Measurements from ENCODE around the gene TENT5C.

Gene TENT5C

DNA sequence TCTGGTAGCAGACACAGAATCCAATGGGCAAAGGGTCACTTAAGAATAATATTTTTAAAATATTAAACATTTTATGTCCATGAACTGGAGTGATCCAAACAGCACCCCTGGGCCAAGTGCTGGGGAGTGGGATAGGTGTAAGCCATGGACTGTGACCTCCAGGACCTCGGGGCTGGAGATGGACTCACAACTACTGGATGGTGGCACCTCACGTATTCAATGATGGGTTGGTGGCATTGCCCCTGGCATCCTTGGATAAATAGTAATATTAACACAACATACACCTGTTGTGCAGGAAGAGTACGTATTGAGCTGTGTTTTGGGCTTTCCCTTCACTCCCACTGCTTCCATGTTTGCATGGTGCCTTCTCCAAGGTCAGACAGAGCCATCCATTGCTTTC lies 39.3 kb upstream of the TENT5C start:
- TF ChIP-seq, protein P1, sequence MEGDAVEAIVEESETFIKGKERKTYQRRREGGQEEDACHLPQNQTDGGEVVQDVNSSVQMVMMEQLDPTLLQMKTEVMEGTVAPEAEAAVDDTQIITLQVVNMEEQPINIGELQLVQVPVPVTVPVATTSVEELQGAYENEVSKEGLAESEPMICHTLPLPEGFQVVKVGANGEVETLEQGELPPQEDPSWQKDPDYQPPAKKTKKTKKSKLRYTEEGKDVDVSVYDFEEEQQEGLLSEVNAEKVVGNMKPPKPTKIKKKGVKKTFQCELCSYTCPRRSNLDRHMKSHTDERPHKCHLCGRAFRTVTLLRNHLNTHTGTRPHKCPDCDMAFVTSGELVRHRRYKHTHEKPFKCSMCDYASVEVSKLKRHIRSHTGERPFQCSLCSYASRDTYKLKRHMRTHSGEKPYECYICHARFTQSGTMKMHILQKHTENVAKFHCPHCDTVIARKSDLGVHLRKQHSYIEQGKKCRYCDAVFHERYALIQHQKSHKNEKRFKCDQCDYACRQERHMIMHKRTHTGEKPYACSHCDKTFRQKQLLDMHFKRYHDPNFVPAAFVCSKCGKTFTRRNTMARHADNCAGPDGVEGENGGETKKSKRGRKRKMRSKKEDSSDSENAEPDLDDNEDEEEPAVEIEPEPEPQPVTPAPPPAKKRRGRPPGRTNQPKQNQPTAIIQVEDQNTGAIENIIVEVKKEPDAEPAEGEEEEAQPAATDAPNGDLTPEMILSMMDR (IDR thresholded peaks at IDR 0.05; ENCODE audit: low read depth, low read length): no peak
- no peak overlapping the region for H3K4me3 ChIP-seq (ENCODE audit: low read depth, low read length)

DNA sequence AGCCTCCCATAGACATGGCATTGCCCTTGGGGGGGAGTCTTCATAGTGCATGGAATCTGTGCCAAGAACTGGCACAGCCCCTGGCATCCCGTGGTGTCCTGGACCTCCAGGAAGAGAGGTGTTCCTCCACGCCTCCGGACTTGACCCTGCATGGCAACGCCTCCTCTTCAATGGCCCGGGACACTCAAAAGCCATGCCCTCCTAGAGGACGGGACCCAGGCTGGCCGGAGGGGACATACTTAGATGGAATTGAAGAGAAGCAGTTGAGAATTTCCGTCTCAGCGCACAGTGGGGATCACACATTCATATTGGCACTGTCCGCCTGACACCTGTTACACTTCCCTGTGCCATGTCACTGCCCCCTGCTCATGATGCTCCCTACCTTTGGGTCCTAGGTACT lies 38.4 kb upstream of the TENT5C start:
- H3K4me3 ChIP-seq (ENCODE audit: low read depth, low read length): no peak overlapping the region
- TF ChIP-seq, protein P1 (IDR thresholded peaks at IDR 0.05; ENCODE audit: low read depth, low read length): no peak

DNA sequence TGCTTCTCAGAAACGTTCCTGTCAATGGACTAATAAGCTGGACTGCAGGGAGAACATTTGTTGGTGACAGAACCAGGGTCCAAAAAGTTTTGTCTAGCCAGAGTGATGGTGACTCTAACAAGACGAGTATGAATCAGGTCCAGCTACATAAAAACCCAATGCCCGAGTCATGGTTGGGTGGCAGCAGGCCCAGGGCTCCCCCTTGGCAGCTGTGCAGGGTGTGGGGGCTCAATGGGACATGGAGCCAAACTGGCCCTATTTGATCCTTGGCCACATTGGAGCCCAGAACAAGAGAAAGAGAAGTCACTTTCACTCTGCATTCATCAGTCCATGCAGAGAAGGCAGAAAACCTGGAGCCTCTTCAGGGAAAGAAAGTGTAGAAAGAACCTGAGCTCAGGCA lies 37.9 kb upstream of the TENT5C start:
- TF ChIP-seq, protein P1 (IDR thresholded peaks at IDR 0.05; ENCODE audit: low read depth, low read length): no peak
- no peak overlapping the region for H3K4me3 ChIP-seq (ENCODE audit: low read depth, low read length)

DNA sequence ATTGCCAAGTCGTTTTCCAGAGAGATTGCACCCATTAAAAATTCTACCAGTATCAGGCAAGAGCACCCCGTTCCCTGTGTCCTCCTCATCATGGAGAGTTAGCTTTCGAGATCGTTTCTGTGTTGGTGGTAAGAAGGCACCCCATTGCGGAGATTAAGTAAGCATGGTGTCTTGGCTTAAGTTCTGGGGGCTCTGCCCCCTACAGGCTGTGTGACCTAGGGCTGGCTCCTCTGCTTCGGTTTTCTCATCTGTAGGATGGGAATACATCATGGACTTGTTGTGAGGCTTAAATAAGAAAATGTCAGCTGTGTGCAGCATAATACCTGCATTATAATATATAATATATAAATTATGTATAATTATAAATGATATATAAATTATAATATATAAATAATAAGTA lies 36.8 kb upstream of the TENT5C start:
- no peak overlapping the region for H3K4me3 ChIP-seq (ENCODE audit: low read depth, low read length)
- TF ChIP-seq, protein P1 (IDR thresholded peaks at IDR 0.05; ENCODE audit: low read depth, low read length): no peak

DNA sequence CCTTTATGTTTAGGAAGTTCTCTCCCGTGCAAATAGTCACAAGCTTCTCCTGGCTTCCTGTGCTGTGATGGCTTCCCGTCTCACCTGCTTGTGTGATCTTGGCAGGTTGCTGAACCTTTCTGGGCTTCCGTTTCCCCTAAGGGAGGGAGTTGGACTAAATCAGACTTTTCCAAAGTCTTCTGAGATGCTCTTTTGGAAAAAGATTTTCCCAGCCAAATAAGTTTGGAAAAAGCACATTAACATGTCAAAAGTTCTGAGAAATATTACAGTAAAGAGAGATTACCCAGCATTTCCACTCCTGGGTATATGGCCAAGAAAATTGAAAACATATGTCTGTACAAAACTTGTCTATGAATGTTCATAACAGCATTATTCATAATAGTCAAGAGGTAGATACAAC lies 36.0 kb upstream of the TENT5C start:
- H3K4me3 ChIP-seq (ENCODE audit: low read depth, low read length): no peak overlapping the region
- TF ChIP-seq, protein P1 (IDR thresholded peaks at IDR 0.05; ENCODE audit: low read depth, low read length): no peak

DNA sequence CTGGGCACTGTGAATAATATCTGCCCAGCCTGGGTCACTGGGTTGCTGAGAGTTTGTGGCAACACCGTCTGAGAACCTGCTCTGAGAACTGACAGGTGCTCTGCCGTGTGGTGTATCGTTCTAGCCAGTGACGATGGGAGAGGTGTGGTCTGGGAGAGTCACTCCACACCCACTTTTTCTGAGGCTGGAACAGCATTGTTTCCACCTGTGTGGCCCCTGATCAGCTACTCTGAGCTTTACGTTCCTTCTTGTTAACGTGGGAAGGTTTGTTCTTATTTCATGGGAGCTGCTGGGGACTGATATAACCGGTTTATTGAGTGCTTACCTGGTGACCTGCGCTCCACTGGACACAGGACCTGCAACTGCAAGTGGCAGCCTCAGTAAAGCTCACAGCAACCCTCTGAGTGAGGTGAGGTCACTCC lies 34.8 kb upstream of the TENT5C start:
- H3K4me3 ChIP-seq (ENCODE audit: low read depth, low read length): no peak overlapping the region
- TF ChIP-seq, protein P1 (IDR thresholded peaks at IDR 0.05; ENCODE audit: low read depth, low read length): no peak

DNA sequence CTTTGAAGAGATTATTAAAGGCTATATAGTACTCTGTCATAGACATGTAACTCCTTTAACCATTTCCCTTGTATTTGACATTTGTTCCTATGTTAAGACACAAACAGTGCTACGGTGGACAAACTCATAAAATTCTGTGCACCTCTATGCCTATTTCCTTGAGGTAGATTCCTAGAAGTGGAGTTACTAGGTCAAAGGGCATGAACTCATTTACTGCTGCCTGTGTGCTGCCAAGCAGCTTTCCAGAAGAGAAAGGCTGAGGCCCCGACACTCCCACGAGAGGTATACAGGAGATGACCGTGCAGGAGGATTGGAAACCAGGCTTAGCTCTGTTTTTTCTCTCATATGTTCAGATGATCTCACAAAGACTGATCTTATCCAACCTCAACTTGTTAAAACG lies 34.4 kb upstream of the TENT5C start:
- TF ChIP-seq, protein P1 (IDR thresholded peaks at IDR 0.05; ENCODE audit: low read depth, low read length): no peak
- H3K4me3 ChIP-seq (ENCODE audit: low read depth, low read length): no peak overlapping the region
